NCI-H146 treated with DMSO at 0.1 percent for 48 hours (cell line): ENCODE measurements around the gene TMEM204.

Experiments
- DNase-seq: peaks from one replicate; lab custom pipeline; 2025; ENCODE audit not compliant: unreplicated experiment; lab: John Stamatoyannopoulos, UW

Gene TMEM204

GRCh38 chr16:1537763-1538289 lies 4.4 kb downstream of the TMEM204 start:
- no peak for DNase-seq

DNA sequence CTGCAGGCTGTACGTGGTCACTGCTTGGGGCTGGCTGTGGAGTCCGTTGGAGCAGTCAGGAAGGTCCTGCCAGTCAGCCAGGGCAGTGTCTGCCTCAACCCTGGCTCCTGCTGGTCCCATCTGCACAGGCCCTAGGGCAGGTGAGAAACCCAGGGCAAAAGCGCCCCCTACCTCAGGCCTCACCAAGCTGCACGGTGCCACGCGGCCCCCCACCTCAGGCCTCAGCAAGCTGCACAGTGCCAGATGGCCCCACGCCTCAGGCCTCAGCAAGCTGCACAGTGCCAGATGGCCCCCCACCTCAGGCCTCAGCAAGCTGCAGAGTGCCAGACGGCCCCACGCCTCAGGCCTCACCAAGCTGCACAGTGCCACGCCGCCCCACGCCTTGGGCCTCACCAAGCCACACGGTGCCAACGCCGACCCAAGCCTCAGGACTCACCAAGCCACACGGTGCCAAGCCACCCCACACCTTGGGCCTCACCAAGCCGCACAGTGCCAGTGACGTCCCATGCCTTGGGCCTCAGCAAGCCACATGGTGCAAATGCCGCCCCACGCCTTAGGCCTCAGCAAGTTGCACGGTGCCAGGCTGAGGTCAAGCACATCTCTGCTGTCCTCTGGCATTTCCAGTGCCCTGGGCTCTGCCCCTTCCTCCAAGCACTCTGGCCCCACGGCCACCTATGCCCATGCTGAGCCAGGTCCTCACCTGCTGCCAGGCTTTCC lies 5.5 kb downstream of the TMEM204 start:
- DNase-seq = no peak

DNA sequence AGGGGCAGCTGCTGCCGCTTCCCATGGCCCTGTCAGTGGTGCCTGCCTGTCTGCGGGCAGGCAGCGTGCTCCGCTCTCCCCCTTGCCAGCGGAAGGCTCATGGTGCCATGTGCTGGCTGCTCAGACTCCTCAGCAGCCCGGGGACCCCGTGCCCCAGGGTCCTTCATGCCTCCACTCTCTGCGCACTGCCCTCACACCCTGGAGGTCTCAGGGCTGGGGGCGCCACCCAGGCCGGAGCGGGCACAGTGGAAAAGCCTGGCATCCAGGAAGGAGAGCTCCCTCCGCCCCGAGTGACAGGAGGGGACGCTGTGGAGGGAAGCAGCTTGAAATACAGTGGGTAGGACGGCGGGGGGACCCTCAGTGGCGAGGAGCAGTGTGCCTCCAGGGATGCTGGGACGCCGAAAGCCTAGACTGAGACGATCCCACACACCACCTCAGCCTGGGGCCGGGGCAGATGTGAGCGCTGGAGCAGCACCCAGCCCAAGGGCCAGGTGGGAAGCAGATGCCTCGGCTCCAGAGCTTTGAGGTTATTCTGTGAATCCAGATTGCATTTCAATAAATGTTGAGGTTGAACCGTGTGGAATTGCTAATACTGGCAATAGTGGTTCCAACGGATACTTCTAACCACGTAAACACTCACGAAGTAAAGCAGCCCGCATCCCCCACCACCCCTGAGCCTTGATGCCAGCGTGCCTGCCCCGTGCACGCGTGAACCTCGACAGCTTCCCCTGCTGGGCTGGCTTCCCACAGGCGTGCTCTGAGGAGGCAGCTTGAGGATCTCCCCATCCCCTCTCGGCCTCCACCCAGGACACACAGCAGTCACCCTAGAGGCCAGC lies 6.5 kb downstream of the TMEM204 start:
- no peak for DNase-seq

DNA sequence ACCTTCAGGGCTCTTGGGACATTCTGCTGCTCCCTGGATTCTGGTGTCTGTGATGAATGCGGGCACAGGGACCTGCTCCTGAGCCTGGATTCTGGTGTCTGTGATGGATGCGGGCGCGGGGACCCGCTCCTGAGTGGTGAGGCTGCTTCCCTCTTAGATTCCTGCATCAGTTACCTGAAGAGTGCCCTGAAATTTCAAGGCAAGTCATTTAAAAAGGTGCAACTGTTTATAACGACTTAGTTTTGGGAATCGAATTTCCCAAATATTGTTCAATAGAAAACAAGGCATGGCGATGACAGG lies 7.0 kb downstream of the TMEM204 start:
- no peak for DNase-seq

DNA sequence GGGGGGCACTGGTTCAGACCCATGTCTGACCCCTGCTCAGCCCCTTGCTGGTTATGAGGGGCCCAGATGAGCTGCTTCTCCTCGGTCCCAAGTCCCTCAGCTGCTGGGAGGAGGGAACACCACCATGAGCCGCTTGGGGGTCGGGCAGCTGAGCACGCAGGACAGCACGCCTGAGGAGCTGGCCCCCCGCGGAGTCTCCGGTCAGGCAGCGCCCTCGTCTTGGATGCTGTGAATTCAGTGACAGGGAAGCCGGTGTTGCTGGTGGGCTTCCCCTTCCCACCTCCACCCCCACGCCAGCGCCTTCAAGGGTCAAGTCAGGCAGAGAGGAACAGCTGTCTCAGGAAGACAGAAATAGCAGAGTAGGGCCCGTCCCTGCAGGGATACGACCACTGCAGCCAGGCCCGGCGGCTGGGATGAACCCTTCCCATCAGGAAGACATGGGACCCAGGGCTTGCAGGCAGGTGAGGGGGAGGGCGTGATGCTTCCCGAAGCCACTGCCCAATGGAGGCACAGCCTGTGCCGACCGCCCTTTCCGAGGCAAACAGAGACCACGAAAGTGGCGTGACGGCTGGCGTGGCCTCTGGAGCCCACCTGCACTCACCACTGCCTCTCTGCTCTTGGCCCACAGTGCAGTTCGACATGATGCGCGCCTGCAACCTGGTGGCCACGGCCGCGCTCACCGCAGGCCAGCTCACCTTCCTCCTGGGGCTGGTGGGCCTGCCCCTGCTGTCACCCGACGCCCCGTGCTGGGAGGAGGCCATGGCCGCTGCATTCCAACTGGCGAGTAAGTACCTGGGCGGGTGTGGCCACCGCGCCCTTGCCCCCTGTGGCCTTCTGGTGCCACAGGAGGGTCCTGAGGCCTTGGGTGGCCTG lies 8.1 kb downstream of the TMEM204 start:
- DNase-seq = no peak

DNA sequence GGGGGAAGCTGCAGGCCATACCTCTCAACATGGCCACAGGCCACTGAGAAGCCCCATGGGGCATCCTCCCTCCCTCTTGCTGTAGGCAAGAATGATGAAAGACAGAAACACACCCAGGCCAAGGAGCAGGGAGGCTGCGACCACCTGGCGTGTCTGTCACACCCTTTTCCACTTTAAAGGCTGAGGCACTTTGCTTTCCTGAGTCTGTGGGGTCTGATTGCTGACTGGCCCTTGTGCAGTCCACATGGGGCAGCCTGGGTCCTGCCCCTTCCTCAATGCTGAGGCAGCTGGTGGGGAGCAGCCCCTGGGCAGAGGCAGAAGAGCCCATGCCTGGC lies 8.7 kb downstream of the TMEM204 start:
- no peak for DNase-seq

DNA sequence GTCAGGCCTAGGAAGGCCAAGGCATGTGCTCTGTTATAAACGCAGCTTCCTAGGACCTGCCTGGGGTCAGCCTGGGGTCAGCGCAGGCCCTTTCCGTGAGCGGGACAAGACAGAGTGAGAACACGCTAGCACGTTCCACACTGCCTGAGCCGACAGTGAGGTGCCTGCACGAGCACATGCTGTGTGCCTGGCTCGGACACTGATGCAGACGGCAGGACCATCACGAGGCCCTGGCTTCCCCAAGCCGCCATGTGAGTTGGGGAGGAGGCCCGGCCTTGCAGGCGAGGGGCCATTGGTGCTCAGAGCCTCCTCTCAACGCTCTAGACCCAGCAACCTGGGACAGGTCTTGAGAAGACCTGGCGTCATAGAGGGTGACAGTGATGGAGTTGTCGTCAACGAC lies 9.1 kb downstream of the TMEM204 start:
- no peak for DNase-seq

- DNase-seq = no peak
Measured at GRCh38 chr16:1543085-1543896, 9.8 kb downstream of the TMEM204 start.

- no peak for DNase-seq
Measured at GRCh38 chr16:1545044-1546040, 11.9 kb downstream of the TMEM204 start.

GRCh38 chr16:1546430-1546829 lies 13.0 kb downstream of the TMEM204 start:
- DNase-seq = no peak

DNA sequence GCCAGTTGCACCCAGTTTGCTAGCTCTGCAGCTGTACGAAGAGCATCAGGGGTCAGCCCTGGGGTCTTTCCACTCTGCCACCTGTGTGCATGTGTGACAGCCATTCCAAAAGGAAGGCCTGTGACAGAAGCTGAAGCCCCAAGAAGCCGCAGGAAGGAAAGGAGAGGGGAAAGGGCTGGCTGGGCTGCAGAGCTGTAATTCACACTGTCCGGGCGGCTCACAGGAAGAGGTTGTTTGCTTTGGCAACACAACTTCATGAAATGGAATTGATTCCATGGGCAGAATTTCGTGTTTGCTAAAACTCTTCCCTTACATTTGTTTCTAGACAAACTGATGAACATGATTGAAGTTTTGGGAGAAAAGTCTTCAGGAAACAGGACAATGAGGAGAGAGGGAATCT lies 14.8 kb downstream of the TMEM204 start:
- DNase-seq = no peak

DNA sequence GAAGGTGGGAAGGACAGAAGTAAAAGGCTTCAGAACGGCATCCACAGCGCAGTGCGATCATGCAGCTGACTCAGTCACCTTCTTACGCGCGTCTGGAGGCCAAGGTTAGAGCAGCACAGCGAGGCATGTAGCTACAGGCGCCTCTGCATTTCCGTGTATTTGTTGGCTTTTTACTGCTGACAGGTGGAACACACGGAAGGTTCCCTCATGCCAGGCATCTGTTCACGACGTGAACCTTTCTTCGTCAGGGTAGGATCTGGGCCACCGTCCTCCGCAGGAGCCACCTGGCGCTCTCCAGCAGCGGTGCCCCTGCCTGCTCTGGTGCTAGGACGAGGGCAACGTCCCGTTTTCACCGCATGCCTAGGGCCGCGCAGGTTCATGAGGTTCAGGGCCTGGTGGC lies 15.3 kb downstream of the TMEM204 start:
- DNase-seq = no peak

DNA sequence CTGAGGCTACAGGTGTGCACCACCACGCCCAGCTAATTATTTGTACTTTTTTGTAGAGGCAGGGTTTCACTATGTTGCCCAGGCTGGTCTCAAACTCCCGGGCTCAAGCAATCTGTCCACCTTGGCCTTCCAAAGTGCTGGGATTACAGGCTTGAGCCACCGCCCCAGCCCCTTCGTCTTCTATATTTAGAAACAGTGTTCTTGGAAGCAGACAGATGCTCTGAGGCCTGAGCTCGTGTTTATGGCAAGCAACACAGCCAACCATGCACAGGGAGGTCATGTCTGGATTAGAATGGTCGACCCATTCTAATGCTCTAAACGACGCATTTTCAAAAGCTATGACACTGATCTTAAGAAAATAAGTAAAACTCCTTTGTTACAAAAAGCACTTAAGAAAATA lies 16.6 kb downstream of the TMEM204 start:
- DNase-seq = no peak

DNA sequence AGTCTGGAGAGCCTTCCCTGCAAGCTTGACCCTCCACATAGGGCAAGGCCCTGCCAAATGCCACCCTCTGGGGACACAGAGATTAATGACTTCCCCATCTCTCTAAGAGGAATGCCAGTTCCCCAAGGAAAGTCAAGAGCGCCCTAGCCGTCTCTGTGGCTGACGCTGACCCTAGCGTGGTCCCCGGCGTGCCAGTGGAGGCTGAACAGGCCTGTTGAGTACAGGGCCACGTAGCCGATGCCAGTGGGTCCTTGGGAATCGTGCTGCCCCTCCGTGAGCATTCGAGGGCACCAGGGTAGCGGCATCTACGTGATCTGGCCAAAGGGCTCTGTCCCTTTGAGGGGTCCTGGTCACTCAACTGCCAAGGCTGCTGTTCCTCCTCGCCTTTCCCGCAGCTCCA lies 17.2 kb downstream of the TMEM204 start:
- no peak for DNase-seq

- no peak for DNase-seq
Measured at GRCh38 chr16:1551166-1551565, 17.7 kb downstream of the TMEM204 start.

GRCh38 chr16:1552129-1552528 lies 18.7 kb downstream of the TMEM204 start:
- no peak for DNase-seq

GRCh38 chr16:1553946-1554825 lies 20.7 kb downstream of the TMEM204 start:
- DNase-seq = no peak

- no peak for DNase-seq
Measured at GRCh38 chr16:1554826-1555445, 21.5 kb downstream of the TMEM204 start.
